CD4-positive, alpha-beta memory T cell (primary cell): Measurements from ENCODE around the gene NAPSA. TPM values are rescaled to one million over a fixed set of nuclear protein-coding genes. Genes with fewer than 3 reads are reported as not detected.

ENCODE experiments used
- CTCF ChIA-PET: fragments of 350-600 bp; sonication (Branson Sonifier 250); formaldehyde crosslinking; loops from one replicate; lab custom pipeline; 2021; ENCODE audit warnings: inconsistent platforms; ENCODE audit not compliant: partially characterized antibody; lab: Charles Lee
- POLR2A ChIA-PET: fragments of 350-600 bp; sonication (Branson Sonifier 250); formaldehyde crosslinking; loops from one replicate; lab custom pipeline; 2021; ENCODE audit not compliant: partially characterized antibody; lab: Charles Lee
- DNase-seq, 5 donors: peaks; one replicate each; pipeline versions ENCODE4 v3.0.0 to v3.0.0-alpha.2; 2020 to 2022; ENCODE audit warnings: mixed read lengths in 1 of 5
- H3K27ac ChIP-seq: one replicate; pipeline ENCODE4 v1.7.0; 2013; ENCODE audit warnings: low read depth, low read length
- H3K27me3 ChIP-seq: 2 replicates; pipeline ENCODE4 v1.7.0; 2013; ENCODE audit warnings: mild to moderate bottlenecking, low read length, moderate library complexity; ENCODE audit not compliant: insufficient read depth
- H3K36me3 ChIP-seq: 2 replicates; pipeline ENCODE4 v1.7.0; 2013; ENCODE audit warnings: mild to moderate bottlenecking, low read length, moderate library complexity; ENCODE audit not compliant: insufficient read depth
- H3K4me1 ChIP-seq: 2 replicates; pipeline ENCODE4 v1.7.0; 2013; ENCODE audit warnings: mild to moderate bottlenecking, low read length, moderate library complexity; ENCODE audit not compliant: insufficient read depth
- H3K4me3 ChIP-seq, 2 donors: one replicate each; pipeline ENCODE4 v1.7.0; 2013; ENCODE audit warnings: low read length in 2 of 2, mild to moderate bottlenecking in 1 of 2
- H3K9me3 ChIP-seq, 2 donors: one replicate each; pipeline ENCODE4 v1.7.0; 2013; ENCODE audit warnings: low read length in 2 of 2, control low read depth in 1 of 2; ENCODE audit not compliant: control insufficient read depth in 1 of 2
- H3K27ac Mint-ChIP-seq, 7 donors: one replicate each; pipeline ENCODE4 v1.8.0; 2020 to 2021; ENCODE audit warnings: mixed read lengths in 7 of 7, mild to moderate bottlenecking in 6 of 7, inconsistent platforms in 3 of 7, moderate library complexity in 3 of 7
- H3K27me3 Mint-ChIP-seq, 2 donors: one replicate each; pipeline ENCODE4 v1.8.0; 2020 to 2021; ENCODE audit warnings: mixed read lengths in 2 of 2
- H3K36me3 Mint-ChIP-seq, 2 donors: one replicate each; pipeline ENCODE4 v1.8.0; 2020 to 2021; ENCODE audit warnings: mixed read lengths in 2 of 2, inconsistent platforms in 1 of 2, mild to moderate bottlenecking in 1 of 2
- H3K4me1 Mint-ChIP-seq, 4 donors: one replicate each; pipeline ENCODE4 v1.8.0; 2020 to 2021; ENCODE audit warnings: mixed read lengths in 4 of 4, mild to moderate bottlenecking in 1 of 4
- H3K4me3 Mint-ChIP-seq, 8 donors: one replicate each; pipeline ENCODE4 v1.8.0; 2020 to 2021; ENCODE audit warnings: mixed read lengths in 8 of 8, mild to moderate bottlenecking in 7 of 8, moderate library complexity in 6 of 8, inconsistent platforms in 3 of 8
- H3K9me3 Mint-ChIP-seq, 8 donors: one replicate each; pipeline ENCODE4 v1.8.0; 2020 to 2021; ENCODE audit warnings: mixed read lengths in 8 of 8, mild to moderate bottlenecking in 5 of 8, inconsistent platforms in 3 of 8, moderate library complexity in 1 of 8
- intact Hi-C: fragments of 100-400 bp; cut with micrococcal nuclease; formaldehyde crosslinking; loops from one replicate; pipeline ENCODE4 v1.15.1; 2023
- polyA plus RNA-seq, 2 donors: library from polyadenylated mRNA; unstranded; fragments of 300-500 nt; fragmentation: Illumina TruSeq; gene quantifications; one replicate each; pipeline ENCODE4 v1.2.3, GENCODE V29; 2021
- total RNA-seq, 2 experiments: library from RNA; stranded (reverse); gene quantifications; one replicate each; pipeline ENCODE4 v1.2.3, GENCODE V29; 2021

The NAPSA gene
- total and polyA plus RNA-seq, 4 experiments from 2014 or later = 0.57 to 6.6 (median 2.7) TPM

DNA sequence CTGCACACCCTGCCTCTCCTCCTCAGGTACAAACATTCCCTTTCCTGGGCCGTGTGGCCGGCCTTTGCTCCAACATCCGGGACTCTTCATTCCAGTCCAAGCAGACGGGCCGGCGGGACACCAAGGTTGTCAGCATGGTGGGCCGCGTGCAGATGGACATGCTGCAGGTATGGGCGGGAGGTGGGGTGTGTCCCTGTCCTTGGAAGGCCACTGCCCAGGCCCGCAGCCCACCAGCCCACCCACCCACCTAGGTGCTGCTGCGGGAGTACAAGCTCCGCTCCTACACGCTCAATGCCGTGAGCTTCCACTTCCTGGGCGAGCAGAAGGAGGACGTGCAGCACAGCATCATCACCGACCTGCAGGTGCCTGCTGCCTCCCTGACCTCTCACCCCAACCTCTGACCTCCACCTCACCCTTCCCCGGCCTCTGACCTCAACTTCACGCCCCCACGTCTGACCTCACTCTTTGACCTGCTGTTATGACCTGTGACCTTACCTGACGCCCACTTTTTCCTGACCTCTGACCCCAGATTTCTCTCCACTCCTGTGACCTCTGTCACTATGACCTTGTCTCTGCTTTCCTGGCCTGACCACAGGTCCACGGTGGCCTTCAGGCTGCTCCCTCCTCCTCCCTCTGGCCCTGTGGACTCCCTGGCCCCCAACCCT is 40.8 kb upstream of the NAPSA start:
- H3K27ac Mint-ChIP-seq = peak overlapping the region in 1 of 7 donors; percentile 82
- no peak overlapping the region for H3K4me3 Mint-ChIP-seq
- Histone ChIP-seq H3K27ac (no peak overlapping the region), H3K4me3 (no peak overlapping the region), H3K27me3 (no peaks in the 10 kb centered on the region), H3K4me1 (no peaks in the 10 kb centered on the region), H3K9me3 (no peaks in the 10 kb centered on the region), H3K36me3 (no peaks in the 10 kb centered on the region)
- no peaks in the 10 kb centered on the region for H3K4me1 Mint-ChIP-seq
- DNase-seq = no peak
- CTCF ChIA-PET = no interaction called here
- H3K27me3 Mint-ChIP-seq = no peaks in the 10 kb centered on the region
- intact Hi-C loops = no loop called here
- H3K36me3 Mint-ChIP-seq = peaks cover 9 to 20% of the 10 kb centered on the region in 2 donors
- no peaks in the 10 kb centered on the region for H3K9me3 Mint-ChIP-seq
- POLR2A ChIA-PET = no interaction called here

GRCh38 chr19:50402544-50403301 is 37.3 kb upstream of the NAPSA start:
- H3K4me3 Mint-ChIP-seq = no peak overlapping the region

DNA sequence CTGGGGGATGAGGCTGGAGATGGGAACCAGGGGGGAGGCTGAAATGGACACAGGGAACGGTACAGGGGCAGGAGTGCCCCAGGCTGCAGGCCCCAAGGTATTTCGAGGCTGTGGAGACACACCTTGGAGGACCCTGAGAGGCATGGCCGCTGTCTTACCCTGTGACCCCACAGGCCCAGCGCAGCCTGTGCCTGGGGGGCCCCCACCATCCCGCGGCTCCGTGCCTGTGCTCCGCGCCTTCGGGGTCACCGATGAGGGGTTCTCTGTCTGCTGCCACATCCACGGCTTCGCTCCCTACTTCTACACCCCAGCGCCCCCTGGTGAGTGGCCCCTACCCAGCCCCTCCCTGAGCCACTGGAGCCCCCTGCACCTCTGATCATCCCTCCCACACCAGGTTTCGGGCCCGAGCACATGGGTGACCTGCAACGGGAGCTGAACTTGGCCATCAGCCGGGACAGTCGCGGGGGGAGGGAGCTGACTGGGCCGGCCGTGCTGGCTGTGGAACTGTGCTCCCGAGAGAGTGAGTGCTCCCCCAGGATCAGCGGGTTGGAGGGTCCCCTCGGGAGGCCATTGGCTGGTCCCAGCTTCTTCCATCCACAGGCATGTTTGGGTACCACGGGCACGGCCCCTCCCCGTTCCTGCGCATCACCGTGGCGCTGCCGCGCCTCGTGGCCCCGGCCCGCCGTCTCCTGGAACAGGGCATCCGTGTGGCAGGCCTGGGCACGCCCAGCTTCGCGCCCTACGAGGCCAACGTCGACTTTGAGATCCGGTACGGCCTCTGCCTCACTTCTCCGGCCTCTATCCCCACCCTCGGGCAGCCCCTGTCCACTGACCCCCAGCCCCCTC is 36.4 kb upstream of the NAPSA start:
- Mint-ChIP-seq H3K9me3 (no peaks in the 10 kb centered on the region), H3K4me3 (no peak overlapping the region), H3K27me3 (no peaks in the 10 kb centered on the region), H3K4me1 (peaks cover 0 to 4% (median 1%) of the 10 kb centered on the region in 4 donors), H3K36me3 (peaks cover 13 to 20% of the 10 kb centered on the region in 2 donors), H3K27ac (no peak overlapping the region)
- DNase-seq = no peak
- Histone ChIP-seq H3K4me3 (no peak overlapping the region), H3K36me3 (no peaks in the 10 kb centered on the region), H3K27me3 (no peaks in the 10 kb centered on the region), H3K27ac (no peak overlapping the region), H3K4me1 (no peaks in the 10 kb centered on the region), H3K9me3 (no peaks in the 10 kb centered on the region)
- intact Hi-C loops = no loop called here
- ChIA-PET POLR2A (interaction anchor here (1.3 kb wide), 1 partner anchor 18 kb away, joined by 5 read pairs; the partner anchor contains the start of gene POLD1), CTCF (interaction anchor here (0.9 kb wide), 1 partner anchor 13 kb away, joined by 3 read pairs; no protein-coding TSS in a partner anchor)

More at GRCh38 chr19:50402544-50403301, 37.3 kb upstream of the NAPSA start:
- Mint-ChIP-seq H3K36me3 (peaks cover 13 to 18% of the 10 kb centered on the region in 2 donors), H3K27me3 (no peaks in the 10 kb centered on the region), H3K9me3 (no peaks in the 10 kb centered on the region), H3K4me1 (peaks cover 0 to 4% (median 1%) of the 10 kb centered on the region in 4 donors), H3K27ac (no peak overlapping the region)
- POLR2A ChIA-PET = interaction anchor here (1.3 kb wide), 1 partner anchor 19 kb away, joined by 5 read pairs; the partner anchor contains the start of gene POLD1
- no peaks in the 10 kb centered on the region for H3K36me3 ChIP-seq
- CTCF ChIA-PET = interaction anchor here (0.9 kb wide), 1 partner anchor 12 kb away, joined by 3 read pairs; no protein-coding TSS in a partner anchor
- intact Hi-C loops = no loop called here
- no peak overlapping the region for H3K4me3 ChIP-seq
- H3K27me3 ChIP-seq = no peaks in the 10 kb centered on the region
- no peaks in the 10 kb centered on the region for H3K9me3 ChIP-seq
- H3K4me1 ChIP-seq = no peaks in the 10 kb centered on the region
- DNase-seq = no peak
- no peak overlapping the region for H3K27ac ChIP-seq

DNA sequence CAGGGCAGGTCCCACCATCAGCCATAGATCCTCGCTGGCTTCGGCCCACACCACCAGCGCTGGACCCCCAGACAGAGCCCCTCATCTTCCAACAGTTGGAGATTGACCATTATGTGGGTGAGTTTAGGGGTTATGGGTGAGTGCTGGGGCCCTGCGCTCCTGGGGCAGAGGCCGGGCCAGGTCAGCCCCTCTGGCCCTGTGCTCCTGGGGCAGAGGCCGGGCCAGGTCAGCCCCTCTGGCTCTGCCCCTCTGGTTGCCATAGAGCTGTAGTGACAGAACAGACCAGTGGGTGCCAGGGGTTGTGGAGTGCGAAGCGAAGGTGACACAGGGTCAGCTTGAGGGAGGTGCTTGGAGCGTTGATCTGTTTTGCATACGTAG is 33.9 kb upstream of the NAPSA start:
- peak overlapping the region in 2 of 7 donors; percentile 36 to 43 for H3K27ac Mint-ChIP-seq
- CTCF ChIA-PET = no interaction called here

DNA sequence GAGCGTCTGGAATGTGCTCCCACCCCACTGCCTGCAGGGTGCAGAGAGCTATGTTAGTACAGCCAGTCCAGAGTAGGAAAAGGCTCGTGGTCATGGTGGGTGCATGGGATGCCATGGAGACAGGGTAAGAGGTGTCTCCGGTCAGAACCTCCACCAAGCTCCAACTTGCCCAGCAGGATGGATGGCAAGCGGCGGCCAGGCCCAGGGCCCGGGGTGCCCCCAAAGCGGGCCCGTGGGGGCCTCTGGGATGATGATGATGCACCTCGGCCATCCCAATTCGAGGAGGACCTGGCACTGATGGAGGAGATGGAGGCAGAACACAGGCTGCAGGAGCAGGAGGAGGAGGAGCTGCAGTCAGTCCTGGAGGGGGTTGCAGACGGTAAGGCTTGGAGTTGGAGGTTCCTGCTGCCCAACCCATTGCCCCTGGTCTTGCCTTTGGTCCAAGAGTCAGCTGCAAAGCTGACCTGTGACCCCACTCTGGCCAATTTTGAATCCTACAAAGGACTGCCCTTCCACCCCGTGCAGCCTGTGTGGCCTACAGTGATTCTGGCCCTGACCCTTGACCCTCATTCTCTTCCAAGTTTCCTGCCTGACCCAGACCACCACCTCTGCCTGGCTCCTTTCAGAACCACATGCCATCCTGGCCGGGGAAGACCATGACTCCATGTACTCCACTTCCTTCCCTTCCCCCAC is 33.4 kb upstream of the NAPSA start:
- no peak overlapping the region for H3K4me3 ChIP-seq
- no peaks in the 10 kb centered on the region for H3K36me3 ChIP-seq
- no peak overlapping the region for H3K27ac ChIP-seq
- H3K4me1 Mint-ChIP-seq = peaks cover 0 to 4% (median 2%) of the 10 kb centered on the region in 4 donors
- no peak overlapping the region for H3K27ac Mint-ChIP-seq
- H3K27me3 Mint-ChIP-seq = no peaks in the 10 kb centered on the region
- peaks cover 12 to 16% of the 10 kb centered on the region in 2 donors for H3K36me3 Mint-ChIP-seq
- ChIA-PET CTCF (no interaction called here), POLR2A (no interaction called here)
- H3K27me3 ChIP-seq = no peaks in the 10 kb centered on the region
- H3K9me3 ChIP-seq = no peaks in the 10 kb centered on the region
- no peak overlapping the region for H3K4me3 Mint-ChIP-seq
- no peaks in the 10 kb centered on the region for H3K9me3 Mint-ChIP-seq
- DNase-seq = no peak
- intact Hi-C loops = no loop called here
- no peaks in the 10 kb centered on the region for H3K4me1 ChIP-seq

More for the DNA sequence above, 33.9 kb upstream of the NAPSA start:
- H3K36me3 Mint-ChIP-seq = peaks cover 12 to 13% of the 10 kb centered on the region in 2 donors
- POLR2A ChIA-PET = no interaction called here
- H3K4me3 Mint-ChIP-seq = no peak overlapping the region
- Histone ChIP-seq H3K27ac (no peak overlapping the region), H3K9me3 (no peaks in the 10 kb centered on the region), H3K4me3 (no peak overlapping the region), H3K4me1 (no peaks in the 10 kb centered on the region), H3K27me3 (no peaks in the 10 kb centered on the region), H3K36me3 (no peaks in the 10 kb centered on the region)
- no peak for DNase-seq
- no peaks in the 10 kb centered on the region for H3K27me3 Mint-ChIP-seq
- H3K4me1 Mint-ChIP-seq = peaks cover 0 to 4% (median 2%) of the 10 kb centered on the region in 4 donors
- H3K9me3 Mint-ChIP-seq = no peaks in the 10 kb centered on the region
- intact Hi-C loops = no loop called here

- no peaks in the 10 kb centered on the region for H3K9me3 Mint-ChIP-seq
- ChIA-PET CTCF (no interaction called here), POLR2A (no interaction called here)
- H3K36me3 Mint-ChIP-seq = peaks cover 13 to 19% of the 10 kb centered on the region in 2 donors
- peak overlapping the region in 1 of 7 donors; percentile 75 for H3K27ac Mint-ChIP-seq
- no peak overlapping the region for H3K27ac ChIP-seq
- peaks cover 0 to 5% (median under 1%) of the 10 kb centered on the region in 4 donors for H3K4me1 Mint-ChIP-seq
- no peaks in the 10 kb centered on the region for H3K27me3 ChIP-seq
- DNase-seq = no peak
- no peaks in the 10 kb centered on the region for H3K4me1 ChIP-seq
- intact Hi-C loops = no loop called here
- no peaks in the 10 kb centered on the region for H3K27me3 Mint-ChIP-seq
- H3K9me3 ChIP-seq = no peaks in the 10 kb centered on the region
- H3K4me3 ChIP-seq = no peak overlapping the region
- no peaks in the 10 kb centered on the region for H3K36me3 ChIP-seq
- H3K4me3 Mint-ChIP-seq = no peak overlapping the region
Observed at GRCh38 chr19:50394017-50394416, 28.6 kb upstream of the NAPSA start.
